K562 (cell line): ENCODE data around the gene ACAP3. TPM values are rescaled to one million over a fixed set of nuclear protein-coding genes. Genes with fewer than 3 reads are reported as not detected.

Experiments used
- BMI1 ChIP-seq: fragments of 150-350 bp; IDR thresholded peaks from 2 replicates; pipeline ENCODE4 v1.6.1; 2014; ENCODE audit warnings: low read length
- CREB1 ChIP-seq, 2 experiments: sonication (generic) in 1 of 2; formaldehyde crosslinking in 1 of 2; IDR thresholded peaks; 2 replicates each; pipeline versions ENCODE4 v1.6.1 to v1.8.0; 2012 to 2022; ENCODE audit warnings: inconsistent platforms in 1 of 2, mild to moderate bottlenecking in 1 of 2, missing genetic modification reagents in 1 of 2, moderate library complexity in 1 of 2
- EGR1 ChIP-seq: fragments of 450-650 bp; conservative IDR thresholded peaks from 2 replicates; pipeline ENCODE4 v1.6.1; 2017; ENCODE audit warnings: mild to moderate bottlenecking
- ERF ChIP-seq: fragments of 450-650 bp; formaldehyde crosslinking; IDR thresholded peaks from 2 replicates; pipeline ENCODE4 v1.4.0; 2020; ENCODE audit warnings: mild to moderate bottlenecking, mixed read lengths
- FOXP1 ChIP-seq: sonication (generic); formaldehyde crosslinking; IDR thresholded peaks from 2 replicates; pipeline ENCODE4 v1.8.0; 2022; ENCODE audit warnings: mild to moderate bottlenecking, missing genetic modification reagents
- GATAD2B ChIP-seq: fragments of 450-650 bp; IDR thresholded peaks from 2 replicates; pipeline ENCODE4 v1.6.1; 2017; ENCODE audit warnings: mild to moderate bottlenecking, borderline replicate concordance
- HNRNPL ChIP-seq: fragments of 200-400 bp; formaldehyde crosslinking; IDR thresholded peaks from 2 replicates; pipeline ENCODE4 v1.6.1; 2017; ENCODE audit warnings: low read depth, mild to moderate bottlenecking, low read length
- KAT7 ChIP-seq: sonication (generic); formaldehyde crosslinking; IDR thresholded peaks from 2 replicates; pipeline ENCODE4 v1.8.0; 2022; ENCODE audit warnings: missing genetic modification reagents, mild to moderate bottlenecking, borderline replicate concordance
- KDM5B ChIP-seq: fragments of 200-600 bp; sonication (generic); IDR thresholded peaks from 2 replicates; pipeline ENCODE4 v1.6.1; 2012; ENCODE audit warnings: low read depth, mild to moderate bottlenecking, moderate library complexity, low read length, control low read depth, inconsistent platforms; ENCODE audit not compliant: insufficient replicate concordance
- OTX1 ChIP-seq: fragments of 450-650 bp; formaldehyde crosslinking; IDR thresholded peaks from 2 replicates; pipeline ENCODE4 v1.4.0; 2022; ENCODE audit warnings: mild to moderate bottlenecking
- PHF21A ChIP-seq: fragments of 450-650 bp; IDR thresholded peaks from 2 replicates; pipeline ENCODE4 v1.6.1; 2017; ENCODE audit warnings: low read depth, borderline replicate concordance
- PREB ChIP-seq: sonication (generic); formaldehyde crosslinking; IDR thresholded peaks from 2 replicates; pipeline ENCODE4 v1.8.1; 2023; ENCODE audit warnings: mild to moderate bottlenecking, missing genetic modification reagents
- RBBP5 ChIP-seq: fragments of 200-600 bp; sonication (generic); IDR thresholded peaks from 2 replicates; pipeline ENCODE4 v1.6.1; 2012; ENCODE audit warnings: borderline replicate concordance, mild to moderate bottlenecking, low read length, control low read depth, inconsistent platforms; ENCODE audit not compliant: insufficient read depth, poor library complexity, severe bottlenecking
- RREB1 ChIP-seq: fragments of 250-450 bp; sonication (Bioruptor Pico); IDR thresholded peaks from 2 replicates; pipeline ENCODE4 v1.4.0; 2020
- SIN3B ChIP-seq: fragments of 450-650 bp; IDR thresholded peaks from 2 replicates; pipeline ENCODE4 v1.6.1; 2017; ENCODE audit warnings: low read depth, mild to moderate bottlenecking, moderate library complexity
- TAF9B ChIP-seq: fragments of 450-650 bp; IDR thresholded peaks from 2 replicates; pipeline ENCODE4 v1.6.1; 2018; ENCODE audit warnings: mild to moderate bottlenecking; ENCODE audit not compliant: partially characterized antibody
- THAP7 ChIP-seq: fragments of 250-450 bp; sonication (Bioruptor Pico); IDR thresholded peaks from 2 replicates; pipeline ENCODE4 v1.5.0; 2021
- U2AF2 ChIP-seq: fragments of 200-400 bp; formaldehyde crosslinking; optimal IDR thresholded peaks from 2 replicates; pipeline ENCODE3; 2017; ENCODE audit warnings: low read depth, mild to moderate bottlenecking, low read length
- polyA plus RNA-seq, 8 experiments: library from polyadenylated mRNA; depleted of rRNA in 4 of 8; stranded (reverse) in 5 of 8; unstranded in 3 of 8; fragments of >200 nt; fragmentation: Nextera tagmentation in 2 of 8; fragmentation: Illumina TruSeq in 1 of 8; extraction: Ambion mirVana in 2 of 8; extraction: Trizol in 1 of 8; gene quantifications; 2 replicates each; pipeline versions ENCODE4 v1.2.1 to v1.2.3, GENCODE V29; 2011 to 2014; ENCODE audit warnings: inconsistent platforms in 1 of 8, missing spikeins in 1 of 8
- total RNA-seq, 7 experiments: library from RNA; depleted of rRNA in 6 of 7; stranded (reverse); fragments of >200 nt in 6 of 7; fragmentation: Illumina TruSeq in 2 of 7; extraction: Trizol in 2 of 7; gene quantifications; 2 replicates each; pipeline versions ENCODE4 v1.2.1 to v1.2.3, GENCODE V29; 2011 to 2021; ENCODE audit warnings: low replicate concordance in 1 of 7
- TF ChIP-seq, protein P1 (sequence below): sonication (generic); formaldehyde crosslinking; IDR thresholded peaks from 2 replicates; pipeline ENCODE4 v1.8.0; 2022; ENCODE audit warnings: mild to moderate bottlenecking, missing genetic modification reagents

ACAP3 gene
- total and polyA plus RNA-seq, 9 of the 15 experiments (the other 6 are each of a cell fraction or from before 2014, with no cell fraction given) = 0.01 to 49.0 (median 12.0) TPM

- TF ChIP-seq PREB (CRISPR knock-in tag) (0 out of 2 replicates have a peak, but pooled peaks have one; percentile 50), THAP7 (CRISPR knock-in tag) (0 out of 2 replicates have a peak, but pooled peaks have one; percentile 16), PHF21A (no peak), TAF9B (no peak), BMI1 (no peak), HNRNPL (peak; percentile 53; the same call in 1 of the 2 replicates), FOXP1 (CRISPR knock-in tag) (0 out of 2 replicates have a peak, but pooled peaks have one; percentile 23), KDM5B (peak; percentile 57), EGR1 (peak; percentile 90), ERF (CRISPR knock-in tag) (0 out of 2 replicates have a peak, but pooled peaks have one; percentile 30), RBBP5 (no peak), SIN3B (peak; percentile 56), RREB1 (CRISPR knock-in tag) (no peak), GATAD2B (peak; percentile 82; the same call in 1 of the 2 replicates), U2AF2 (no peak), KAT7 (CRISPR knock-in tag) (0 out of 2 replicates have a peak, but pooled peaks have one; percentile 41), CREB1 (IDR thresholded peaks at IDR 0.05) (no peak), CREB1 (CRISPR knock-in tag; IDR thresholded peaks at IDR 0.05) (peak; percentile 52; the same call in 1 of the 2 replicates), OTX1 (no peak)
- TF ChIP-seq, protein P1, sequence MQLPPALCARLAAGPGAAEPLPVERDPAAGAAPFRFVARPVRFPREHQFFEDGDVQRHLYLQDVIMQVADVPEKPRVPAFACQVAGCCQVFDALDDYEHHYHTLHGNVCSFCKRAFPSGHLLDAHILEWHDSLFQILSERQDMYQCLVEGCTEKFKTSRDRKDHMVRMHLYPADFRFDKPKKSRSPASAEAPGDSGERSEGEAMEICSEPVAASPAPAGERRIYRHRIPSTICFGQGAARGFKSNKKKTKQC (CRISPR knock-in tag) = peak; percentile 63; the same call in 1 of the 2 replicates
Measured at GRCh38 chr1:1307261-1307922, 338 bp downstream of the ACAP3 start (continued).
